T follicular helper cell (primary cell): ENCODE measurements around the gene PTGDR2.

Experiments used
- DNase-seq: peaks from one replicate; pipeline ENCODE4 v3.0.0-alpha.2; 2020; ENCODE audit warnings: low read depth

The PTGDR2 gene

GRCh38 chr11:60874421-60875365 lies 18.9 kb upstream of the PTGDR2 start:
- no peak for DNase-seq

DNA sequence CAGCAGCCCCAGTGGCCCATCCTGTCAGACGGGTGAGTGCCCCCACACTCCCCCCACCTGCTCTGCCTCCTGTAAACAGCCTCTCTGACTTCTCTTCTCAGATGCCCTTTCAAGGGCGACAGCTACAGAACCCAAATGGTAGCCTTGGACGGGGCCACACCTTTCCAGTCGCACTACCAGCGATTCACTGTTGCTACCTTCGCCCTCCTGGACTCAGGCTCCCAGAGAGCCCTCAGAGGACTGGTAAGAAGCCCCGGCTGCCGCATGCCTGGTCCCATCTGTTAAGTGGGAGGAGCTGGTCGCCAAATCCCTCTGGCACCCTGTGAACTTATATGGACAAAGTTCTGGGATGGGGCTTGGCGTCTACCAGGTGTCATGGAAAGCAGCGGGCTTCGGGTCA lies 17.8 kb upstream of the PTGDR2 start:
- DNase-seq = no peak

DNA sequence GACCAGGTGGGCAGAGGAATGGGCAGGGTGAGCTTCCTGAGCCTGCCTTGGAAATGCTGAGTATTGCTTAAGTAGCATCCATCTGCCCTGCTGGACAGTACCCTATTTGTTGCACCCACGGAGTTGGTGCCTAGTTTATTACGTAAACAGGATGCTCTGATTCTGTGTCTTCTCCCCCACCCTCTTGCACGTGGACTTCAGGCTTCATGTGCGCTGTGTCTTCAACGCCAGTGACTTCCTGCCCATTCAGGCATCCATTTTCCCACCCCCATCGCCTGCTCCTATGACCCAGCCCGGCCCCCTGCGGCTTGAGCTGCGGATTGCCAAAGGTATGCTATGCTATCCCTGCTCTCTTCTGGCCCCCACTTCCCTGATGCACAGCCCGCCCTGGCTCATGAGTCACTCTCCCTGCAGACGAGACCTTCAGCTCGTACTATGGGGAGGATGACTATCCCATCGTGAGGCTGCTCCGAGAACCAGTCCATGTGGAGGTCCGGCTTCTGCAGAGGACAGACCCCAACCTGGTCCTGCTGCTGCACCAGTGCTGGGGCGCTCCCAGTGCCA lies 17.3 kb upstream of the PTGDR2 start:
- DNase-seq = no peak

- DNase-seq = no peak
Observed at GRCh38 chr11:60872124-60872960, 16.6 kb upstream of the PTGDR2 start.

GRCh38 chr11:60871378-60872061 lies 15.8 kb upstream of the PTGDR2 start:
- no peak for DNase-seq

GRCh38 chr11:60870733-60871377 lies 15.1 kb upstream of the PTGDR2 start:
- DNase-seq = no peak

DNA sequence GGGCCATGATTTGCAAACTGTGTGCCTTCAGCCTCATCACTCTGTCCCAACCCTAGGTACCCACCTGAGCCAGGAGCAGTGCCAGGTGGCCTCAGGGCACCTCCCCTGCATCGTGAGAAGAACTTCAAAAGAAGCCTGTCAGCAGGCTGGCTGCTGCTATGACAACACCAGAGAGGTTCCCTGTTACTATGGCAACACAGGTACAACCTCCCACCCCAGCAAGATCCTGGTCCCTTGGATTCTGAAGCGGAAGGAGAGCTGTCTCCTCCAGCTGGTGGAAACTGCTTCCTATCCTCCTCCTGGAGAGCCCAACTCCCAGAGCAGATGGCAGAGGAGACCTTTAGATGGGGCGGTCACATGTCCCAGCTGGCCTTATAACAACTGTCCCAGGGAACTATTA lies 14.5 kb upstream of the PTGDR2 start:
- no peak for DNase-seq

- DNase-seq = no peak
Observed at GRCh38 chr11:60869451-60869825, 13.7 kb upstream of the PTGDR2 start.

DNA sequence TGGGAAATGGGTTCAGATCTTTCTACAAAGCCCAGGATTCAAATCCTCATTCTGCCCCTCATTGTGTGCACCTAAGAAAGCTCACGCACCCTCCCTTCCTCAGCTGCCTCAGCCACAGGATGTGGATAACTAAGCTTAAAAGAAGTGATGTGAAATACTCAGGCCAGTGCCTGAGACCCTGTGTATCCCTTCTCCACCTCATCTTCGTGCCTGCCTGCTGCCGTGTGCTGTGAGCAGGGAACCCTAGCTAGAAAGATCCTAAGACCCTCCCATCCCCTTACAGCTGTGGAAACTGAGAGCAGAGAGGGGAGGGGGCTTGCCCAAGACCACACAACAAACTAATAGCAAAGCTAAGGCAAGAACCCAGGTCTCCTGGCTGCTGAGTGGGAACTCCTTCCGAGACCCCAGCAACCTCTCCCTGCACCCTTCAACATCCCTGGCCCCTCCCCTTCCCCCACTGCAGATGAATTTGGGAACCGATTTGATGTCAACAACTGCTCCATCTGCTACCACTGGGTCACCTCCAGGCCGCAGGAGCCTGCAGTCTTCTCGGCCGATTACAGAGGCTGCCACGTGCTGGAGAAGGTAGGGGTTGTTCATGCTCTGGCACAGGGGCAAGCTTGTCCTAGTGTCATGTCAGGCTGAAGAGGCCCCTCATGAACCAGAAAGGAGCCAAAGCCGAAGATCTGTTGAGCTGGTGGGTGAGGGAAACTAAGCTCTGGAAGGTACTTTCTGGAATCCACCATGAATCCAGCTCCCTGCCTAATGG lies 13.1 kb upstream of the PTGDR2 start:
- DNase-seq = no peak

DNA sequence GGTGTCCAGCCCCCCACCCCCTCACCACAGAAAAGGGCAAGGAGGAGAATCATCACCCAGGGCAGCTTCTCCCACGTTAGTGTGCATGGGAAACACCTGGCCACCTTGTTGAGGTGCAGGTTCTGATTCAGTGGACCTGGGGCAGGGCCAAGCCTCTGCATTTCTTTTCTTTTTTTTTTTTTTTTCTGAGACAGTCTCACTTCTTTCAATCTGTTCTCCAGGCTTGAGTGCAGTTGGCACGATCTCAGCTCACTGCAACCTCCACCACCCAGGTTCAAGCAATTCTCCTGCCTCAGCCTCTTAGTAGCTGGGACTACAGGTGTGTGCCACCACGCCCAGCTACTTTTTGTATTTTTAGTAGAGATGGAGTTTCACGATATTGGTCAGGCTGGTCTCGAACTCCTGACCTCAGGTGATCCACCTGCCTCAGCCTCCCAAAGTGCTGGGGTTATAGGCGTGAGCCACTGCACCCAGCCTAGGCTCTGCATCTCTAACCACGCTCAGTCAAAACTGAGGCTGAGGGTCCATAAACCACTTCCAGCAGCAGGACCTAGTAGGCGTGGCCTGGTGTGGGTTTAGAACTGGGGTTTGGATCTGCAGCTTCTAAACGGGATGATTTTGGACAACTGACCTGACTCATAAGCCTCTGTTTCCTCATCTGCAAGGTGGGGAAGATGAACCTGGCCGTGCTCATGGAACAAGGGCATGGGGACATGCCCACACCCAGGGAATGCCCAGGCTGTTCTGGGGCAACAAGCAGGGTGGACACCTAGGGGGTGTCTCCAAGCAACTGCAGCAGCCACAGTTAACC lies 12.3 kb upstream of the PTGDR2 start:
- DNase-seq = no peak

DNA sequence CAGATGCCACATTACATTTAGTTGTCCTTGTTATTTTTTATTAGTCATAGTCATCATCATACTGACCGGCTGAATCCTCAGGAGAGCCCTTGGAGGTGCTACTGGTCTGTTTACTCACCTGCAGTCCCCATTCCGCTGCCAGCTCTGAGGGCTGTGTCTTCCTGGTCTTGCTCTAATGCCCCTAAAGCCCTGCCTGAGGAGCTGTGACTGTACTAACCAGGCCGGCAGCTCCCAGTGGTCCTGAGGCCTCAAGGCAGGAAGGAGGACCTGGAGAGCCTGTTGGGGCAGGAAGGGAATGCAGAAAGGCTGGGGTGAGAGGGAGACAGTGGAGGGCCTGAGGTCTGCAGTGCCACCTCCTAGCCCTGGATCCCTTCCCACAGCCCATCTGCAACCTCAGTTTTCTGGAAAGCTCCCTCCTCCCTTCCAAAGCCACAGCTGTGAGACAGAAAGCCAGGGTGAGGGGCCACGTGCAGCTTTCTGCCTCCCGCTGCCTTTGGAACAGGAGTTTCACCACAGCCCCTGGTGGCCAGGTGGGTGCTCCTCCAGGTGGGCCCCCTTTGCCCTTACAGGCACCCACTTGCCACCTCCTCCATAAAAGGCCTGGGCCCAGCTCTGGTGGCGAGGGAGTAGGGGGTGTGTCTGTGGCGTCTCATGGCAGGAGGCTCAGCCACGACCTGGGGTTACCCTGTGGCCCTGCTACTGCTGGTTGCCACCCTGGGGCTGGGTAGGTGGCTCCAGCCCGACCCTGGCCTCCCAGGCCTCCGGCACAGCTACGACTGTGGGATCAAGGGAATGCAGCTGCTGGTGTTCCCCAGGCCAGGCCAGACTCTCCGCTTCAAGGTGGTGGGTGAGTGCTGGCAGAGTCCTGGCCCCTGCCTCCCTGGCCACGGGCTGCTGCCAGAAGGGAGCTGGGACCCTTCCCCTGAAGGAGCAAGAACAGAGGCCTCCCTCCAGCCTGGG lies 11.4 kb upstream of the PTGDR2 start, which contains the start of gene ZP1:
Gene ZP1, plus strand, starts transcription at position 632 of the 960 bp plus-strand sequence. Its CDS starts 20 bp downstream, at position 652.
- DNase-seq = no peak

GRCh38 chr11:60864856-60865513 lies 9.2 kb upstream of the PTGDR2 start:
- no peak for DNase-seq

DNA sequence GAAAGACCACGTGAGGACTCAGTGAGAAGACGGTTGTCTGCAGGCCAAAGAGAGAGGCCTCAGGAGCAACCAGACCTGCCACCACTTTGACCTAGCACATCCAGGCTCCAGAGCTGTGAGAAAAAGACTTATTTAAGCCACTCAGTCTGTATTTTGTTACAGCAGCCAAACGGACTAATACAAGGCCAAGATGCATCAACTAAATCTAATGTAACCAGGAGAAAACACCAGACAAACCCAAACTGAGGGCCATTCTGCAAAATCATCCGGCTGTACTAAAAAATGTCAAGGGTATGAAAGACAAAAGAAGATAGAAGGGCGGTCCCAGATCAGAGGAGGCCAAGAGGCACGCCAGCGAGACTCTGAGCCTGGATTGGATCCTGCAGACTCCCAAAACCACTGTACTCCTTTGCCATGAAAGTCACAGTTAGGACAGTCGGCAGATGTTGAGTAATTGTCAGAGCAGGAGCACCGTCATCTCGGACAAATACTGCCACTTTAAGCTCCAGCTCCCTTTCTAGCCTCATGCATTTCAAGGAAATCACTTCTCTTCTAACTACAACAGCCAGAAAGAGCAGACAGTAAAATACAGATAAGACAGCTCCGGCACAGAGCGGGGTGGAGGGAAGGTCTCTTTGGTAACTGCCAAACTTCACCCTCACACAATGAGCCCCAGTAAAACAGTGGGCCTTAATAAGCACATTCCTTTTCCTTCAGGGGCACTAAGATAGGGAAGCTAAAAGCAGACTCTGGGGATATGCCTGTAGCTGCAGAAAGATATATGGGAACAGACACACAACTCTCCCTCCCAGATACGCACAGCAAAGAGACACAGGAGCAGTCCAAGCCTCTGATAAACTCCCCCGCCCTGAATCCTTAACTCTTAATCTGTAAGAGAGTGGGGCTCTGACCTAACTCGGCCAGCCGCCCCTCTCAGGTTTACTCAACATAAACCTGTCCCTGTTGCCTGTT lies 8.1 kb upstream of the PTGDR2 start:
- DNase-seq = no peak

DNA sequence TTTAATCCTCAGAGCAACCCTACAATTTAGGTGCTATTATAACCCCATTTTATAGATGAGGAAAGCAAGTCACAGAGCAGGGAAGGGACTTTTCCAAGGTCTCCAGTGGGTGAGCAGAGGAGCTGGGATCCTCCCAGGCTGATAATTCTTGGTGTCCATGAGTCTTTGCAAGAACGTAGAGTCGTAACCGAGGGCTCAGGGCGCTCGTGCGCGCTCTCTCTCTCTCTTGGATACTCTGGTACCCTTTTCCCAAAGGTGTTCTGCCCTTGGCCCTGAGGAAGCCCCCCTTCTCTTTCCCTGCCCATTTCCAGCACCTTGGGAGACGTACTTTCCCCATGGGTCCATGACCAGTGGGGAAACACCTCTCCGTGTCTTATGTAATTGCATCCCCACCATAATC lies 6.4 kb upstream of the PTGDR2 start:
- no peak for DNase-seq

DNA sequence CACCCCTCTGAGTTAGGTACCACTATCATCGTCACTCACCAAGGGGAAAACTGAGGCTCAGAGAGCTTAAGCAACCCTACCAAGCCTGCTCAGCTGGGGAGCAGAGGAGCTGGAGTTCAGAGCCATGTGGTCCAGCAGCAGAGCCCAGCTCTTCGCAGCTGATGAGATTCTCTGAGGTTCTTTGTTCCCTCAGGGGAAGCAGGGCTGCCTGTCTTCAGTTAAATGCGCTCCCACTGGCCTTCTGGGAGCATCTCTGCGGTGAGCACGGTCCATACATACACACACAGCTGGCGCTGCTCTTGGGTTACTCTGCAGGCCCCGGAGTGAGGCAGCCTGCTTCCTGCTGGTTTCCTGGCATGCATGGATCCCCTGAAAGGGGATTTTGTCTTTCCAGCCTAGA lies 5.2 kb upstream of the PTGDR2 start:
- no peak for DNase-seq

DNA sequence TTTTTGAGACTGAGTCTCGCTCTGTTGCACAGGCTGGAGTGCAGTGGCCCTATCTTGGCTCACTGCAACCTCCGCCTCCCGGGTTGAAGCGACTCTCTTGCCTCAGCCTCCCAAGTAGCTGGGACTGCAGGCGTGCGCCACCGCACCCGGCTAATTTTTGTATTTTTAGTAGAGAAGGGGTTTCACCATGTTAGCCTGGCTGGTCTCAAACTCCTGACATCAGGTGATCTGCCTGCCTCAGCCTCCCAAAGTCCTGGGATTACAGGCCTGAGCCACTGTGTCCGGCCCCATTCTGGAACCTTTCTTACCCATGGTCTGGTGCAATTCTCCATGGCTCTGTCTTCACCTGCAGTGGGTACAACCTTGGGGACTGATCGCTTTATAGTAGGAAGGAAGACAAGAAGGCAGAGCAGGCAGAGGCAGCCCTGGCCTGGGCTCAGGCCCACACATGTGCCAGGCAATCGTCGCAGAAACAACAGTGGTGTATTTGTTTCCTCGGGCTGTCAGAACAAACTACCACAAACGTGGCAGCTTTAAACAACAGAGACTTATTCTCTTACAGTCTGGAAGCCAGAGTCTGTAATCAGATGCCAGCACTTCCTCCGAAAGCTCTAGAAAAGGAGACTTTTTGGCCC lies 4.0 kb upstream of the PTGDR2 start:
- no peak for DNase-seq
